HG02678 (cell line): Measurements from ENCODE around the gene PLXND1.
"Not testable (repeated sequence)": the region's sequence is repeated elsewhere in the genome, so short reads cannot be mapped to it uniquely, and the experiment has no call there.

Experiments
- ATAC-seq: cut with Tn5 transposase; IDR thresholded peaks from one replicate; pipeline ENCODE4 v1.9.1; 2021; ENCODE audit warnings: mild to moderate bottlenecking, moderate library complexity; ENCODE audit not compliant: unreplicated experiment

PLXND1 gene, protein sequence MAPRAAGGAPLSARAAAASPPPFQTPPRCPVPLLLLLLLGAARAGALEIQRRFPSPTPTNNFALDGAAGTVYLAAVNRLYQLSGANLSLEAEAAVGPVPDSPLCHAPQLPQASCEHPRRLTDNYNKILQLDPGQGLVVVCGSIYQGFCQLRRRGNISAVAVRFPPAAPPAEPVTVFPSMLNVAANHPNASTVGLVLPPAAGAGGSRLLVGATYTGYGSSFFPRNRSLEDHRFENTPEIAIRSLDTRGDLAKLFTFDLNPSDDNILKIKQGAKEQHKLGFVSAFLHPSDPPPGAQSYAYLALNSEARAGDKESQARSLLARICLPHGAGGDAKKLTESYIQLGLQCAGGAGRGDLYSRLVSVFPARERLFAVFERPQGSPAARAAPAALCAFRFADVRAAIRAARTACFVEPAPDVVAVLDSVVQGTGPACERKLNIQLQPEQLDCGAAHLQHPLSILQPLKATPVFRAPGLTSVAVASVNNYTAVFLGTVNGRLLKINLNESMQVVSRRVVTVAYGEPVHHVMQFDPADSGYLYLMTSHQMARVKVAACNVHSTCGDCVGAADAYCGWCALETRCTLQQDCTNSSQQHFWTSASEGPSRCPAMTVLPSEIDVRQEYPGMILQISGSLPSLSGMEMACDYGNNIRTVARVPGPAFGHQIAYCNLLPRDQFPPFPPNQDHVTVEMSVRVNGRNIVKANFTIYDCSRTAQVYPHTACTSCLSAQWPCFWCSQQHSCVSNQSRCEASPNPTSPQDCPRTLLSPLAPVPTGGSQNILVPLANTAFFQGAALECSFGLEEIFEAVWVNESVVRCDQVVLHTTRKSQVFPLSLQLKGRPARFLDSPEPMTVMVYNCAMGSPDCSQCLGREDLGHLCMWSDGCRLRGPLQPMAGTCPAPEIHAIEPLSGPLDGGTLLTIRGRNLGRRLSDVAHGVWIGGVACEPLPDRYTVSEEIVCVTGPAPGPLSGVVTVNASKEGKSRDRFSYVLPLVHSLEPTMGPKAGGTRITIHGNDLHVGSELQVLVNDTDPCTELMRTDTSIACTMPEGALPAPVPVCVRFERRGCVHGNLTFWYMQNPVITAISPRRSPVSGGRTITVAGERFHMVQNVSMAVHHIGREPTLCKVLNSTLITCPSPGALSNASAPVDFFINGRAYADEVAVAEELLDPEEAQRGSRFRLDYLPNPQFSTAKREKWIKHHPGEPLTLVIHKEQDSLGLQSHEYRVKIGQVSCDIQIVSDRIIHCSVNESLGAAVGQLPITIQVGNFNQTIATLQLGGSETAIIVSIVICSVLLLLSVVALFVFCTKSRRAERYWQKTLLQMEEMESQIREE (N-terminal part only)

DNA sequence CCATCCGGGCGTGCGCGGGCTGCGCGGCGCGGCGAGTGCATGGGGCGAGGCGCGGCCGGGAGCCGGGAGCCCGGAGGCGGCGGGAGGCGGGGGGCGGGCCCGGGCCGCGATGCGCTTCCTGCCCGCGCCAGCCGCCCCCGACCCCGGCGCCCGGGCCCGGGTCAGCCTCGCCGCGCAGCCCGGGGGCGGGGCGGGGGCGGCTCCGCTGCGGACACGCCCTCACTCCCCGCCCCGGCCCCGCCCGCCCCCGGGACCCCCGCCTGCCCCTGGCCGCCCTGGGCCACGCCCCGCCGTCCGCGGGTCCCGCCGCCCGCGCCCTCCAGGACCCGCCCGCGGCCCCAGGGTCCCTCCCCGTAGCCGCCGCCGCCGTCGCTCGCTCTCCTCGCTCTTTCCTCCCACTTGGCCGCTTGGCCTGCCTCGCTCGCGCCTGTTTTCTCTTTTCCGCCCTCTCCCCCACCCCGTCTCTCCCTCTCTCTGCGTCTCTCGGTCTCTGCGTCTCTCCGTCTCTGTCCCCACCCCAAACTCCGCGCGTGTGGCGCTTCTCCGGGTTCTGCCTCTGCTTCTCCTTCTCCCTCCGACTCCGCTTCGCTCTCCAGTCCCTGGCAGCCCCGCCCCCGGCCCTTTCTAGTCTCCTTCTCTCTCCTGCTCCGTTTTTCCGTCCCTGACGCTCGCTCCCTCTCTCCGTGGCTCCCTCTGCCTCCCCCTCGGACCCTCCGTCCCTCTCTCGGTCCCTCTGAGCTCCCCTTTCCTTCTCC lies at the start of gene PLXND1:
Gene PLXND1, minus strand, starts transcription at position 41 of the 755 bp plus-strand sequence. Its CDS starts 37 bp downstream, at position 4.
- no peak for ATAC-seq

DNA sequence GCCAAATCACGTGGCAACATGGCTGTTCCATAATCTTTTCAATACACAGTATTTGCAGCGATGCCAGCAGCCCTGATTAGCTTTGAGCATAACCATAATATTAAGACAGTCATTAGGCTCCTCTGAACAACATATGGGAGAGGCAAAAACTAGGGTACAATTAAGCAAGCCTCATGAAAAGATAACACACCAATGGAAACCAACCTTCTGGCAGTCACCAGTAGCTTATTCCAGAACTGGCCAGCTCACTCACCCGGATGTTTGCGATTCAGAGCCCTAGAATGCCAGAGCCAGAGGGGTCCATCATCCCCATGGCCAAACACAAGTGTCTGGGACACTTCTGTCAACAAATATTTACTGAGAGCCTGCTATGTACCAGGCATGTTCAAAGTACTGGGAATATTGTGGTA lies 48.8 kb upstream of the PLXND1 start:
- no peak for ATAC-seq

DNA sequence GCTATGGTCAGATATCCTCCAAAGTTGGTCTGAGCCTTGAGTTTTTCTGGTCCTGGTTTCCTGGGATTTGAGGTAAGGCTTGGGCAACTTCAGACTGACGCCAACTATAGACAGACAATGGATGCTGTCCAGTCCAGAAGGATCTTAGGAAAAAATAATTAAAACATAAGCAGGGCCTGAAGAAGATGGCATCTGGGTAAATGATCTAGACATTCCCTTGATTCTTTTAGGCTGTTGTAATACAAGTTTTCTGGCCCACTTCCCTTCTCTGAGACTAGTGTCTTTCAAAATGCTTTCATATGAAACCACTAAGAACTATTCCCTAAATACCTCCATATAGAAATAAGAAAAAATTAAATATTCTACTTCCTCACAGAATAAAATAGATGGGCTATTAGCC lies 47.7 kb upstream of the PLXND1 start:
- no peak for ATAC-seq

DNA sequence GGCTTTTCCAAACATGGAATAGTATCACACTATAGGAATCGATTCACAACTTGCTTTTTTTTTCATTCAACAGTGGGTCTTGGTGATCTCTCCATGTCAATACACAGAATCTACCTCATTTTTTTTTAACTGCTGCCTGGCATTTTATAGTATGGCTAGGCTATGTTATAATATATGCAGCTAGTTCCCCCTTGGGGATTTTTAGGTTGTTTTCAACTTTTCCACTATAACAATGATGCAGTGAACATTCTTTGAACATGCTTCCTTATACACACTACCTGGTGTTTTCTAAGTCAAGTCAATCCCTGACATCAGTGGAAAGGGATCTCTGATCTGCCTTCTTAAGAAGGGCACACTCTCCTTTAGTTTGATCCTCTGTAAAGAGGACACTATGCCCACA lies 46.5 kb upstream of the PLXND1 start:
- ATAC-seq: no peak

DNA sequence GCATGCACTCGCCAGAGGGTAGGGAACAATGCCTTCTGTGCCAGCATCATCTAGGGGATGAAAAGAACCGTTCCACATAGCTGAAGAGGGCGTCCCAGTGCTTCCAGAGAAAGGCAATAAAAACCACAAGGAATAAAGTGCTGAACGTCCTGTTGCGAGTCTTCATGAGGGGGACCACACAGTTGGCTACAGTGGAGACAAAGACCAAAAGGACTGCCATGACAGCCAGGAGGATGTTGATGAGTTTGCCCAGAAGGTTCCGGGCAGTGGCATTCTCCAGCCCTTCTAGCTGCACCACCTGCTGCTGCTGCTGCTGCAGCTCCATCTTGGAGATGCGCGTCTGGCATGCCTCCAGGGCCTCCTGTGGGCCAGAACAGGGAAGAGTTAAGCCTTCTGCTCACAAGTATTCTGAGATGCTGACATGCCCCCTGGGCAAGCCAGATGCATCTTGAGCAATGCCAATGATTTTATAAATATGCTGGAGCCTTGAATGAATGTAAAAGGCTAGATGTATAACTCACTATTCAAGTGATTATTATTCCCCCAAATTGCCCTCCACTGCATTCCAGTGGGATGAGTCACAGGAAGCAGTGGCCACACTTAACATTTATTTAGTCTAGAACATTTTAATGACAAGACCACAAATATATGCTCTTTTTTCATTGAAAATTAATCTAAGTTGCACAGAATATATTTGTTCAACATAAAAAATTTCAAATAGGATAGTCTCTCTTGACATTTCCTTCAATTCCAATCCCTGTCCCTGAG lies 45.1 kb upstream of the PLXND1 start:
- no peak for ATAC-seq

DNA sequence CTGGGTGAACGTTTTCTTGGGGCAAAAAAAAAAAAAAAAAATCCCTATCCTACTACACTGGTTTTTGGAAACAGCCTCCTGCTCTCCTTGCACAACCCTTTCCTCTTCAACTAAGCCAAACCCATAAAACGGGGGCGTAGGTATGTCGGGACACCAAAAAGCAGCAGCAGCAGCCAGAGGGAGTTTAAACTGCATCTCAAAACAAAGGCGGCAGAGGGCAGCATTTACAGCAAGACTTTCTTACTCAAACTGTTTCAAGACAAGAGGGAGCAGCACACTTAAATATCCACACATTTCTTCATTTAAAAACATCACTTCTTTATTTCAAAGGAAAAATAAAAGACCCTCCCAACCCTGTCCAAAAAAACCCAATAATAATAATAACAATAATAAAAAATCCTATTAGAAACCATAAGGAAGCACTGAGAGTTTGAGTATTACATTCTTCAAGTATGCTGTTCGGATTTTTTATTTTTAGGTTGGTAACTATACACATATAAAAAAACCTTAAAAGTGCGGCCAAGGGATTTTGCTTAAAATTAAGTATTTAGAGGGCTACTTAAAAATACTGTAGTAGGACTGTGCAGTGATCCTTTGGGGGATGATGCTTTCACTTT lies 43.9 kb upstream of the PLXND1 start:
- ATAC-seq: no peak

DNA sequence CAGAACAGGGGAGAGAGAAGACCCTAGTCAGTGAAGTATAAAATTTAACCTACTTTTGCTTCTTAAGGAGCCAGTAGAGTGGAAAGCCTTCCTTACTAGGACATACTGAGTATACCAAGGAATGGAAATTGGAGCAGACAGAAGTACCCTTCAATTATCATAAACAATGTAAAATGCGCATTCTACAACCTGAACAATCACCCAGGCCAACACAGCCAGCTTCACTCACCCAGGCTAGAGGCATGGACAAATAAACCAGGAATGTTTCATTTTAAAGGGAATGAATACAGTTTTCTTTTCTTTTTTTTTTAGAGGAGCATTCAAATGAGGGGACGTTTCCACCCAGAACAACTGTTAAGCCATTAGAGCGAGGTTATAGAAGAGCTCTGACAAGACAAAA lies 41.9 kb upstream of the PLXND1 start:
- no peak for ATAC-seq

DNA sequence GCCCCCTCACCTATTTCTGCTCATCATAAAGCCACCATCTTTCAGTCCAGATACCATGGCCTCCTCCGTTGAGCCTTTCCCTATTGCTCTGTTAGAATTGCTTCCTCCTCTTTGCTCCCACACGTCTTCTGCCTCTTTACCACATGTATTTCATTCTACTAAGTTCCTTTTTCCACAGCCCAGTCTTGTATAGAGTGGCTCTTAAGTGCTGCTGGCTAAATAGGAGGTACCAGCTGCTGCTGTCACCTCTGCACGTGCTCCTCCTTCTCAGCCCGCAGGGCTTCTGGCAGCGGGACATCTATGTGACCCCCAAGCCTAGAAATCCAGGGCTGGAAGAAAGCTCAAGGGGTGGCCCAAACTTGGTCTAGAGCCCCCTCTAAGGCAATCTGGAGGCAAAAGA lies 38.8 kb upstream of the PLXND1 start:
- ATAC-seq: no peak

DNA sequence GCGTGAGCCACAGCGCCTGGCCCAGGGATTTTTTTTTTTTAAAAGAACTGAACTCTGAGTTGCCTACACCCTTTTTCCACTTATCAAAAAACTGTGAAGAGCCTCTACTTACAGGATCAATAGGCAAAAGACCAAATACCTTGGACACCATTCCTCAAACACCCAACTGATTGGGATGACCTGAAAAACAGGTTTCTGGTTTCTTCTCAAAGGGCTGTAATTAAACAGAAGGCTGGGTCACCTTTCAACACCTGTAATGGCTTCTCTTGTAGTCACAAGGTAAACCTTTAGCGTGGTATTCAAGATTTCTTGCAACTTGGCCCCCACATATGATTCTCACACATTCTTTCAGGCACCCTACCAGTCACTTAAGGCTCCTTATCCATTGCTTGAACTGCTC lies 38.4 kb upstream of the PLXND1 start:
- no peak for ATAC-seq

DNA sequence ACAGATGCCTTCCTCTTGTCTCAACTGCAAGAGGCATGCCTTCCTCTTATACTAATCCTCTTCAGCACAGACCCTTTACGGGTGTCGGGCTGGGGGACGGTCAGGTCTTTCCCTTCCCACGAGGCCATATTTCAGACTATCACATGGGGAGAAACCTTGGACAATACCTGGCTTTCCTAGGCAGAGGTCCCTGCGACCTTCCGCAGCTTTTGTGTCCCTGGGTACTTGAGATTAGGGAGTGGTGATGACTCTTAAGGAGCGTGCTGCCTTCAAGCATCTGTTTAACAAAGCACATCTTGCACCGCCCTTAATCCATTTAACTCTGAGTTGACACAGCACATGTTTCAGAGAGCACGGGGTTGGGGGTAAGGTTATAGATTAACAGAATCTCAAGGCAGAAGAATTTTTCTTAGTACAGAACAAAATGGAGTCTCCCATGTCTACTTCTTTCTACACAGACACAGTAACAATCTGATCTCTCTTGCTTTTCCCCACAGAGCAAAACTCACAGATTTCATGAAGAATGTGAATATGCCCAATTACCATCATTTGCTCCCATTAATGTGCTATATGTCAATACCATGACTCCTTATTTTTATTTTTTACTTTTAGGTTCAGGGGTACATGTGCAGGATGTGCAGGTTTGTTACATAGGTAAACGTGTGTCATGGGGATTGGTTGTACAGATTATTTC lies 35.2 kb upstream of the PLXND1 start:
- ATAC-seq: not testable (repeated sequence)

DNA sequence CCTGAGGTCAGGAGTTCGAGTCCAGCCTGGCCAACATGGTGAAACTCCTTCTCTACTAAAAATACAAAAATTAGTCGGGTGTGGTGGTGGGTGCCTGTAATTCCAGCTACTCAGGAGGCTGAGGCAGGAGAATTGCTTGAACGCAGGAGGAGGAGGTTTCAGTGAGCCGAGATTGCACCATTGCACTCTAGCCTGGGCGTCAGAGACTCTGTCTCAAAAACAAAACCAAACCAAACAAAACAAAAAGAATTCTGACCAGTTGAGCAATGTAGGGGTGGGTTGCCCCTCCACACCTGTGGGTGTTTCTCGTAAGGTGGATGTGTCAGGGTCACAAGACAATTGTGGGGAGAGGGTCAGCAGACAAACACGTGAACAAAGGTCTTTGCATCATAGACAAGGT lies 34.5 kb upstream of the PLXND1 start:
- not testable (repeated sequence) for ATAC-seq

DNA sequence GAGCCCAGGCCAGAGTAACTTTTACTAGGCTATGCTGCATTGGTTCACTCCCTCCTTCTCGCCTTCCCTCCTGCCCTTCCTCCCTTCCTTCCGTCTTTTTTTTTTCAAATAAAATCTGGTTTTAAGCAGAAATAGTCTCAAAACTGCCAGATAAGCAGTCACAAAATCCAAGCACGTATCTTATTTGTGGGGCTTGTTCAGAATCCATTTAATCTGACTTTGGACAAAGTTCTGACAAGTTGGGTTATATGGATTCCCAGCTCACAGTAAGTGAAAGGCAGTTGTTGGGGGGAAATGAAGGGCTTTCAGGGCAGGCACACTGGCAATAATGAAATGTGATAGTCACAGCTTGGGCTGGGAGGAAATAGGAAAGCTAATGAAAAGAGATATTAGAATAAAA lies 32.0 kb upstream of the PLXND1 start:
- ATAC-seq: no peak

DNA sequence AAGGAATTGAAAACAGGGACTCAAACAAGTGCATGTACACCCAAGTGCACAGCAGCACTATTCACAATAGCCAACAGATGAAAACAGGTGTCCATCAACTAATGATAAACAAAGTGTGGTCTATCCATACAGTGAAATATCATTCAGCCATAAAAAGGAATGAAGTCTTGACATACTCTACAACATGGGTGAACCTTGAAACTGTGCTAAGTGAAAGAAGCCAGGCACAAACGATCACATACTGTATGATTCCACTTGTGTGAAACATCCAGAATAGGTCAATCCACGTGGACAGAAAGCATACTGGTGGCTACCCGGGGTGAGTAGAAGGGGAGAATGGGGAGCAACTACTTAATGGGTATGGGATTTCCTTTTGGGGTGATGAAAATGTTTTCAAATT lies 29.6 kb upstream of the PLXND1 start:
- no peak for ATAC-seq

DNA sequence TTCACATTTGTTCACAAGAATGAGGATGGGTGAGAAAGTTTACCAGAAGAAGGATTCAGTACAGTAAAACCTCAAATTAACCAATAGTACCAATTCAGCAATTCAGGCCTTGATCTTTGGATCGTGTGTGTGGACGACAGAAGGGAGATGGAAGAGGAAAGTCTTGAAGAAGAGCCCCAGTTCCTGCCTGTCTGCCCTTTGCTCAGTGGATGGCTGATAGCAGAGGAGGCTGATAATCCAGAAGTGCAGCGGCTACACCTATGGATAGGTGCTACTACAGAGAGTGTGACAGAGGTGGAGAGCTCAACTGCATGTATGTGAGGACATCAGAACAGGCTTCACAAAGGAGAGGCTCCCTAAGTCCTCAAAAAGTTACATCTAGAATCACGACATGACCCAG lies 29.2 kb upstream of the PLXND1 start:
- no peak for ATAC-seq

DNA sequence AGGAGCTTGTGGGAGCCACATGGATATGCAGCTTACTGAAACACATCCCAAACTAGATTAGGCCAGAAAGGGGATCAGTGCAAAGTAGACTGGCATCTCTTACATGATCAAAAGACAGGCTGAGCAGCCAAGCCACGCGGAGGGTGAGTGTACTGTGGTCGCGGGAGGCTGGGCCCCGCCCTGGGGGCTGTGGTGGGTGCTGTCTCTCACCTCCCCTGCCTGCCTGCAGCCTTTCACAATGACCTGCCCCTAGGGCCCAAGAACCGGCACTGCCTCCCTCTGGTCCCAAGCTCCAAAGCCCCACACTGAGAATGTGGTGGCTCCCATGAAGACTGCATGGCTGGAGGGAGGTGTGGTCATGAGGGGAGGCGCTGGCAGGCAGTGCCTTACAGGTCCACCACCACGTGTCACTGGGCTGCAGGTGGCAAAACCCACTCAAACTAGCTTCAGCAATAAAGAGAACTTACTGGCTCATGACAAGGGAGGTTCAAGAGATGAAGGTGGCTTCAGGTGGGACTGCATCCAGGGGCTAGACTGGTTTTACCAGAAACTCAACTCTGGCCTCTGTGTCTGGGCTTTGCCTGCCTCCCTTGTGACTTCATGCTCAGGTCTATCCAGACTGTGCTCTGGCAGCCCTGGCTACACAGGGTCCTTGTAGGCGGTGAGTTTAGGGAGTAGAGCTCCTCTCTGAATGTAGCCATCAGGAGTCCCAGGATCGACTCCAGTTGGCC lies 27.4 kb upstream of the PLXND1 start:
- no peak for ATAC-seq

DNA sequence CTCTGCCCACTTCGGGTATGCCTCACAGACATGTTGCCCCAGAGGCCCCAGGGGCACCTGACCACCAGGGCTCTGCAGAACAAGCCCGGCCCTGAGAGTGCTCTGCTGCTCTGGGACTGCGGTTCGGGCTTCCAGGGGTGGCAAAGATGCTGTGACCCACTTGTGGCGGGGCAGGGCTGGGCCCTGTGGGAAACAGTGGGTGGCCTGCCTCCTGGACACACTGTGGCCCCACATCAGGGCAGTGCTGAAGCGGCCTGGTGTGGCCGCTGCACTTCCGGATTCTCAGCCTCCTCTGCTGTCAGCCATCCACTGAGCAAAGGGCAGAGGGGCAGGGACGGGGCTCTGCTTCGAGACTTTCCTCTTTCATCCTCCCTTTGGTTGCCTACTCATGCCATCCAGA lies 26.5 kb upstream of the PLXND1 start:
- no peak for ATAC-seq

DNA sequence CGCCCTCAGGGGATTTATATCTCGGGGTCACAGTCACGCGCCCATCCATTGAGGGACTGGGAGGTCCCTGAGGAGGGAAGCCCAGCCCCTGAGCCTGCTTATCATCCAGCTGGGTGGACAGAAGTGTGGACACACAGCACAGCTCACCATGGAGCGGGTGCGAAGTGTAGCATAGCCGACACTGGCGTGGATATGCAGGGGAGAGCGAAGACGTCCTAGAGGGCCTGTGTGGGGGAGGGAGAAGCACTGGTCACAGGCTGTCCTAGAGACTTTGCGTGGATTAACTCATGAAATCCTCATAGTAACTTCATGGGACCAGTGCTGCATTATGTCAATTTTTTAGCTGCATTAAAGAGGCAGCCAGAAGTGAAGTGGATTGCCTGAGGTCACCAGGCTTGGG lies 26.1 kb upstream of the PLXND1 start:
- no peak for ATAC-seq

DNA sequence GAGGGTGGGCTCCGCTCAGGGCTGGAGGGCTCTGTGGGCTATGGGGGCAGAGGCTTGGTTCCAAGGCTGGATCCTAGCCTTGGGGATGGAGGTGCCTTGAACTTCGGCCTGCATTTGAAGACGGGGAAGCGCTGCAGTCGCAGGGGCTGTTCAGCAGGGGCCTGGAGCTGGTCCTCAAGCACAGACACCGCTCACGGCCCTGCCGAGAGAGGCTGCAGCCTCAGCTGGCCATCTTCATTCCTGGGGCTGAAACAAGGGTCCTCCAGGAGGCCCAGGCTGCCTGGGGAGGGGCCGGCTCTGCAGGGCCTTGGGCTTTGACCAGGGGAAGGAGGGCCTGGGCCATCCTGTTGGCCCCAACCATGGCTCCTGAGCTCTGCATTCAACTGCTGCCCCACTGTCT lies 25.6 kb upstream of the PLXND1 start:
- ATAC-seq: no peak
